Fibroblast of skin of scalp (primary cell): ENCODE data around the gene HAO1.
"Not testable (repeated sequence)": the region's sequence is repeated elsewhere in the genome, so short reads cannot be mapped to it uniquely, and the experiment has no call there.

Source experiments
- DNase-seq: peaks from one replicate; pipeline ENCODE4 v3.0.0-alpha.2; 2013

The HAO1 gene

DNA sequence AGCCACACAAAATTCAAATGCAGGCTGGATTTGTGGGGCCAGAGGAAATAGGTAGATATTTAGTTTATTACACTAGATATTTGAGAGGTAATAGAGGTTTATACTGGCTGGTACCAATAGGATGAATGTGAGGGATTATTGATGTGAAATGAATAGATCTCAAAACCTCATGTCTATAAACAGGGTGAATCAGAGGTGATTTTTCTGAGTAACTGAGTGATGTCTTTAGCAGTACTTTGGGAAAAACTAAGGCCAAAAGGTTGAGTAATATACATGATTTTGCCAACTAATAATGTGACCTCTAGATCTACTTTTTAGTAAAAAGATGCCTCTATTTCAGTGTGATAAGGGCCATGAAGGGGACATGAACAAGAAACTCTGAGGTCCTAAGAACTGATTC lies 86.8 kb downstream of the HAO1 start:
- no peak for DNase-seq

DNA sequence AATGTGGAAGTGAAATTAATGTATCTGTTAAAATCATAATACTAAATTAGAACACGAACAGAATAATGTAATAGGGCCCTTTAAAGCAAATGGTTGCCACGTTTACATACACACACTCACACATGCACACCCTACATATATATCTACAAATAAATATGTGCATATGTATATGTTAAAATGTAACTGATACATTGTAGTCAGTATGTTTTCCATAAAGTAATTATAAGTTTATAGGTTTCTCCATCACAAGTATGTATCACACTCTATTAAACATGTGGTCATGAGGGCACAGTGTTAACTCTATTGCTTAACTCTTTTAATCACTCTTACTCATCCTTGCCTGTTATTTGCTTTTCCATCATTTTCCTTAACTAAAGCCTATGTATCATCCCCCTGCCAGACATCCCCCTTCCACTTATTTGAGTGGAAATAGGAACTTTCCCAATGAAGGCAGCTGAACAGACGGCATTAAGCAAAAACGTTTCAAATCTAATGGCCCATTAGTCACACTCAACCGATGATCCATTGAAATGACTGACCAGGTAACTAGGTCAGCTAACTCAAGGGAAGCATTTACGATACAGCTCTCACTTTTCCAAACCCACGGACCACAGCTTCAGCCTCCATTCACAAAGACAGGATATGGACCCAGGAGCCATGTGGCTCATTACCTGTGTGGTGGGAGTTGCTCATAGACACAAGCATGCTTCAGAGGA lies 89.3 kb downstream of the HAO1 start:
- no peak for DNase-seq

DNA sequence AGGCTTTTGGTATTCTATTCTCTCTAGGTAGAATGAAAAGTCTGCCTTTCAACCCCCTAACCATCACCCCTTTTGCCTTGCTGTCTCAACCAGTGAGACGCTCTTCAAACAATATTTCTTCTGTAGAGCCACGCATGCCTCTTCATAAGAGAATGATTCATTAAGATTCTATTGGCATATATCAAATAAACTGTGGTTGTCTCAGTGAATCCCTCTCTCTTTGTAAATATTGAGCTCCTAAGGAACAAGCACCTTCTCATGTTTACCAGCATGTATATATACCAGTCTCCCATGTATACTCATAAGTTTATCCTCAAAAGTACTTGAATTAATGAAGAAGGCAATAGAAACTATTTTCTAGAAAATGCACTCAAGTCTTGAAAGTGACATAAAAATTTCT lies 90.6 kb downstream of the HAO1 start:
- DNase-seq, result no peak

DNA sequence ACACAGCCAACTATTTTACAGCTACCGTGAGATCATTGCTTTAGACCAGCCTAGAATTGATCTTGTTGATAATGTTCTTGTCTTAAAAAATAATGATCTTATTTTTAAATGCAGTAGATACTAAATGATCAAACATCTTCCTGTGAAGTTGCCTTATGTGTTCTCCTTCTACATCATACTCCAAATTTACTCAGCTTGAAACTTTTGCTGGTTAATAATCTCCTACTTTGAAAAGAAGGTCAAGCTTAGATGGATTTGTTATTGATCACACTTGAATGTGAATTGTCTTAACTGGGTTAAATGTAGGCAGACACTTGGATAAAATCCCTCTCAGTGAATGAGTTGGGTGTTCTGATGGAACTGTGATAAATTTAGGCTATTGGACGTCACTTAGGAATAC lies 91.9 kb downstream of the HAO1 start:
- DNase-seq, result no peak

DNA sequence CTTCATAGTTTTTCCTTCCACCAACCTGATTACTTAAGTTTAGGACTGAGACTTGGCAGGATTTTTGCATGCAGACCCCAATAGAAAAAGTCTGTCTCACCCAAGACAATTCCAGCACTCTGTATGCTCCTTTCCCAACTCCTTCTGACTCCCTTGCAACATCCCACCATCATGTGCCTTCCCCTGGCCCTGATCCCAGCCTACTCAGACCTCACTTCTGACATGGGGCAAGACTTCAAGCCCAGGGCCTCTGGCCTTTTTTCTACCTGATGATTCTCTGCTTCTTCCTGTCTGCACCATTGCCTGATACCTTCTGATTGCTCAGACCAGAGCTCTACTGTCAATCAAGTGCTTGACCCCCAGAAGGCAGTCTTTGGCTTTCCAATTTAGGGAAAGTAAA lies 96.6 kb downstream of the HAO1 start:
- no peak for DNase-seq

DNA sequence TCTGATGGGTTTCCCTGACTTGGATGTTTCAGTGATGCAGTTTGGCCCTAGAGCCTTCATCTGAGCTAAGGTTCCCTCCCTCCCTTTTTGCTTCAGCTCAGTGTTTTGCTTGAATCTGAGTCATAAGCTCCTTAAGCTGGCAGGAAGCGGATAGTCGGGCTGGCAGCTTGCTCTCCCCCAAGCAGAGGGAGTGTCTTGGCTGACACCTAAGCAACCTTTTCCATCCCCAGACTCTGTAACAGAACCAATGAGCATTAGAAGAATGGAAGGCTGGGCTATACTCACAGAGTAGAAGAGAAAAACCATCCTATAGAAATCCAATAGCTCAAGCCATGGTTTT lies 98.3 kb downstream of the HAO1 start:
- peak; percentile 68 for DNase-seq

DNA sequence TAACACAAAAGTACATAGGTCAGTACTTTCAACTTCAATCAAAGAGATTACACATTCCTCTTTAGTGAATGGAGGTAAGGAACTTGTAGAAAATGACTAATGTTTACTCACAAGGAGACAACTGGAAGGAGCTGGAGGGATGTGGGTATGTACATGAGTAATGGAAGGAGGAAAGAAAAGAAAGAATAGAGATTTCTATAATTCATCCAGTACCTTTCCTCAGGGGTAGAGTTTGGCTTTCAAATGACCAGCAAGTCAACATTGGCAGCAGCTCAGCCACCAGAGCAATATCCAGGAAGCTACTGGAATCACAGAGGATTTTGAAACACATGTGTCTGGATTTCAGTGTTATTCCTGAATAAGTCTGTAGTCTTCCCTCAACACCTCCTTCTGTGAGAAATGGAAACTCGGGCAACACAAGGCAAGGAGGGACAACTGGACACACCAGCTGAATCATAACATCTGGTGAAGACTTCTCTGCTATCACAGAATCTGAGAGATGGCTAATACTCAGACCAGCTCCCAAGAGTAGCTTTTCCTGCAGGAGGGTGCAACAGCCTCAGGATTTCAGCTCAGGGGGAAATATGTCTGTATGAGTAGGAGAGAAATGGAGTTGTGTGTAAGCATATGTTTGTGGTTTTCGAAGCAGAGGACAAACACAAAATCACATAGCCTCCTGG lies 98.8 kb downstream of the HAO1 start:
- peak; percentile 27 for DNase-seq

DNA sequence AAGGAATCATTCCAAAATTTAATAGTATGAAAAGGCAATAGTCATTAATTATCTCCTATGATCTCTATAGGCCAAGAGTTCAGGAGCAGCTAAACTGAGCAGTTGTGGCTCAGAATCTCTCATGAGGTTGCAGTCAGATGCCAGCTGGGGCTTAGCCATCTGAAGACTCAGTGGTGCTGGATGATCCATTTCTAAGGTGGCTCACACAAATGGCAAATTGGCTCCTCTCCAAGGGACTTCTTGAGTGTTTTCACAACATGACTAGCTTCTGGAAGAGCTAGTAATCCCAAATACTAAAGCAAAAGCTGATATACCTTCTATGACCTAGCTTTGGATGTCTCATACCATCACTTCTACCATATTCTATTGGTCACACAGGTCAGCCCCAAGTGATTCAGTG lies 104.2 kb downstream of the HAO1 start:
- no peak for DNase-seq

DNA sequence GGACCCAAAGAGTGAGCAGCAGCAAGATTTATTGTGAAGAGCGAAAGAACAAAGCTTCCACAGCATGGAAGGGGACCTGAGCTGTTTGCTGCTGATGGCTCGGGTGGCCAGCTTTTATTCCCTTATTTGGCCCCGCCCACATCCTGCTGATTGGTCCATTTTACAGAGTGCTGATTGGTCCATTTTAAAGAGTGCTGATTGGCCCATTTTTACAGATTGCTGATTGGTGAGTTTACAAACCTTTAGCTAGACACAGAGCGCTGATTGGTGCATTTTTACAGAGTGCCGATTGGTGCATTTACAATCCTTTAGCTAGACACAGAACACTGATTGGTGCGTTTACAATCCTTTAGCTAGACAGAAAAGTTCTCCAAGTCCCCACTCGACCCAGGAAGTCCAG lies 105.8 kb downstream of the HAO1 start:
- DNase-seq, result not testable (repeated sequence)
